ENCODE measurements around the gene OR6V1. TPM values are rescaled to one million over a fixed set of nuclear protein-coding genes. Genes with fewer than 3 reads are reported as not detected.
"Not testable (repeated sequence)": the region's sequence is repeated elsewhere in the genome, so short reads cannot be mapped to it uniquely, and the experiment has no call there.

Gene OR6V1
- polyA plus RNA-seq, 2 of the 4 experiments (the other 2 are of a cell fraction) = not detected

- ATAC-seq = no peak
- Histone ChIP-seq H3K4me3 (no peak overlapping the region), H3K27ac (no peak overlapping the region), H3K9me3 (peaks cover 2% of the 10 kb centered on the region; the same call in 1 of the 3 replicates), H3K4me2 (no peak overlapping the region), H3K4me1 (no peaks in the 10 kb centered on the region)
- DNase-seq (ENCODE audit: low read depth in 1 of 2, low spot score in 1 of 2) = no peak
- ChIA-PET CTCF (no interaction called here), POLR2A (no interaction called here)
- TF ChIP-seq CHD2 (IDR thresholded peaks at IDR 0.05; ENCODE audit: low read length, partially characterized antibody) = no peak
- TF ChIP-seq NPAS2 (CRISPR knock-in tag; IDR thresholded peaks at IDR 0.05; ENCODE audit: borderline replicate concordance) = no peak
- no peak for TF ChIP-seq ZFP36 (IDR thresholded peaks at IDR 0.05; ENCODE audit: borderline replicate concordance, partially characterized antibody)
- no peak for TF ChIP-seq HOXA7 (CRISPR knock-in tag; IDR thresholded peaks at IDR 0.05)
- TF ChIP-seq CBX2 (IDR thresholded peaks at IDR 0.05; ENCODE audit: borderline replicate concordance, low read depth) = no peak
- TF ChIP-seq KDM1A (IDR thresholded peaks at IDR 0.05; ENCODE audit: low read depth) = no peak
- TF ChIP-seq HES2 (IDR thresholded peaks at IDR 0.05) = no peak
- TF ChIP-seq MAFK (IDR thresholded peaks at IDR 0.05; ENCODE audit: partially characterized antibody) = no peak
- no peak for TF ChIP-seq NFE2L2 (conservative IDR thresholded peaks at IDR 0.05; ENCODE audit: low read length)
- TF ChIP-seq JUN (IDR thresholded peaks at IDR 0.05) = no peak
- TF ChIP-seq PBX3 (IDR thresholded peaks at IDR 0.05) = no peak
- no peak for TF ChIP-seq FOSL2 (IDR thresholded peaks at IDR 0.05)
- no peak for TF ChIP-seq FOSL2 (CRISPR knock-in tag; IDR thresholded peaks at IDR 0.05)
- no peak for TF ChIP-seq RAD21 (conservative IDR thresholded peaks at IDR 0.05 in 1 of 2, IDR thresholded peaks at IDR 0.05 in 1 of 2)
- TF ChIP-seq TFCP2L1 (CRISPR knock-in tag; IDR thresholded peaks at IDR 0.05) = no peak
- no peak for TF ChIP-seq BHLHE40 (IDR thresholded peaks at IDR 0.05; ENCODE audit: low read depth, low read length)
- no peak for TF ChIP-seq NR3C1 (IDR thresholded peaks at IDR 0.05)
- no peak for TF ChIP-seq POLR2AphosphoS2 (conservative IDR thresholded peaks at IDR 0.05; ENCODE audit: low read length)
- WGBS (ENCODE audit: missing lambda C conversion rate) = 16% methylated on average over 2 of the region's 2 CpGs
- FAIRE-seq = no peak
Measured at GRCh38 chr7:143096146-143096545, 44.0 kb downstream of the OR6V1 start.

- H3K4me3 ChIP-seq; H3K4me2 ChIP-seq; POLR2A ChIA-PET; H3K27ac ChIP-seq; CTCF ChIA-PET; H3K4me1 ChIP-seq; ATAC-seq; FAIRE-seq; DNase-seq (ENCODE audit: low read depth in 1 of 2, low spot score in 1 of 2); H3K9me3 ChIP-seq: not testable (repeated sequence)
- WGBS (ENCODE audit: missing lambda C conversion rate) = 4% methylated on average over 1 of the region's 1 CpG
Measured at GRCh38 chr7:143099579-143099978, 47.4 kb downstream of the OR6V1 start.

Other genes starting within 250 kb of the OR6V1 start
- 0.26 and 0.32 TPM in 2 replicates for gene EPHB6, start 197.3 kb upstream of the OR6V1 start, polyA plus RNA-seq (2011; rRNA removed)
- 0.14 to 0.37 TPM (median 0.22 TPM) in 3 replicates for gene EPHB6, start 197.3 kb upstream of the OR6V1 start, polyA plus RNA-seq (2017; fragmentation: RNase III; extraction: RNeasy Plus Mini Kit Qiagen cat#74134 plus additional on column Dnase treatment)
- 0.04 TPM in 1 of 2 replicates, not detected in the other for gene TRPV6, start 166.6 kb upstream of the OR6V1 start, polyA plus RNA-seq (2011; rRNA removed)
- not detected in 3 replicates for gene TRPV6, start 166.6 kb upstream of the OR6V1 start, polyA plus RNA-seq (2017; fragmentation: RNase III; extraction: RNeasy Plus Mini Kit Qiagen cat#74134 plus additional on column Dnase treatment)
- not detected in 2 replicates for gene TRPV5, start 118.6 kb upstream of the OR6V1 start, polyA plus RNA-seq (2011; rRNA removed)
- gene TRPV5, start 118.6 kb upstream of the OR6V1 start, polyA plus RNA-seq (2017; fragmentation: RNase III; extraction: RNeasy Plus Mini Kit Qiagen cat#74134 plus additional on column Dnase treatment) = not detected in 3 replicates
- not detected in 2 replicates for gene LLCFC1, start 112.9 kb upstream of the OR6V1 start, polyA plus RNA-seq (2011; rRNA removed)
- gene LLCFC1, start 112.9 kb upstream of the OR6V1 start, polyA plus RNA-seq (2017; fragmentation: RNase III; extraction: RNeasy Plus Mini Kit Qiagen cat#74134 plus additional on column Dnase treatment) = not detected in 3 replicates
- gene KEL, start 90.0 kb upstream of the OR6V1 start, polyA plus RNA-seq (2011; rRNA removed) = 0.14 and 0.33 TPM in 2 replicates
- gene KEL, start 90.0 kb upstream of the OR6V1 start, polyA plus RNA-seq (2017; fragmentation: RNase III; extraction: RNeasy Plus Mini Kit Qiagen cat#74134 plus additional on column Dnase treatment) = not detected in 3 replicates
- gene OR9A2, start 25.2 kb upstream of the OR6V1 start, polyA plus RNA-seq (2011; rRNA removed) = not detected in 2 replicates
- not detected in 3 replicates for gene OR9A2, start 25.2 kb upstream of the OR6V1 start, polyA plus RNA-seq (2017; fragmentation: RNase III; extraction: RNeasy Plus Mini Kit Qiagen cat#74134 plus additional on column Dnase treatment)
- gene PIP, start 79.7 kb downstream of the OR6V1 start, polyA plus RNA-seq (2011; rRNA removed) = 0.14 TPM in 1 of 2 replicates, not detected in the other
- gene PIP, start 79.7 kb downstream of the OR6V1 start, polyA plus RNA-seq (2017; fragmentation: RNase III; extraction: RNeasy Plus Mini Kit Qiagen cat#74134 plus additional on column Dnase treatment) = not detected in 3 replicates
- gene TAS2R39, start 131.1 kb downstream of the OR6V1 start, polyA plus RNA-seq (2011; rRNA removed) = not detected in 2 replicates
- not detected in 3 replicates for gene TAS2R39, start 131.1 kb downstream of the OR6V1 start, polyA plus RNA-seq (2017; fragmentation: RNase III; extraction: RNeasy Plus Mini Kit Qiagen cat#74134 plus additional on column Dnase treatment)
- not detected in 2 replicates for gene TAS2R40, start 169.7 kb downstream of the OR6V1 start, polyA plus RNA-seq (2011; rRNA removed)
- gene TAS2R40, start 169.7 kb downstream of the OR6V1 start, polyA plus RNA-seq (2017; fragmentation: RNase III; extraction: RNeasy Plus Mini Kit Qiagen cat#74134 plus additional on column Dnase treatment) = not detected in 3 replicates
- 76.6 and 96.5 TPM in 2 replicates for gene GSTK1, start 211.1 kb downstream of the OR6V1 start, polyA plus RNA-seq (2011; rRNA removed)
- gene GSTK1, start 211.1 kb downstream of the OR6V1 start, polyA plus RNA-seq (2017; fragmentation: RNase III; extraction: RNeasy Plus Mini Kit Qiagen cat#74134 plus additional on column Dnase treatment) = 80.8 to 92.9 TPM (median 91.5 TPM) in 3 replicates
- 0.49 and 0.65 TPM in 2 replicates for gene TMEM139, start 232.6 kb downstream of the OR6V1 start, polyA plus RNA-seq (2011; rRNA removed)
- gene TMEM139, start 232.6 kb downstream of the OR6V1 start, polyA plus RNA-seq (2017; fragmentation: RNase III; extraction: RNeasy Plus Mini Kit Qiagen cat#74134 plus additional on column Dnase treatment) = 0.37 to 0.71 TPM (median 0.42 TPM) in 3 replicates
- 24.6 and 26.0 TPM in 2 replicates for gene CASP2, start 236.0 kb downstream of the OR6V1 start, polyA plus RNA-seq (2011; rRNA removed)
- gene CASP2, start 236.0 kb downstream of the OR6V1 start, polyA plus RNA-seq (2017; fragmentation: RNase III; extraction: RNeasy Plus Mini Kit Qiagen cat#74134 plus additional on column Dnase treatment) = 17.7 to 19.9 TPM (median 18.7 TPM) in 3 replicates

Measured in A549 (cell line).